ENCODE measurements around the gene MYO3B.

MYO3B gene

DNA sequence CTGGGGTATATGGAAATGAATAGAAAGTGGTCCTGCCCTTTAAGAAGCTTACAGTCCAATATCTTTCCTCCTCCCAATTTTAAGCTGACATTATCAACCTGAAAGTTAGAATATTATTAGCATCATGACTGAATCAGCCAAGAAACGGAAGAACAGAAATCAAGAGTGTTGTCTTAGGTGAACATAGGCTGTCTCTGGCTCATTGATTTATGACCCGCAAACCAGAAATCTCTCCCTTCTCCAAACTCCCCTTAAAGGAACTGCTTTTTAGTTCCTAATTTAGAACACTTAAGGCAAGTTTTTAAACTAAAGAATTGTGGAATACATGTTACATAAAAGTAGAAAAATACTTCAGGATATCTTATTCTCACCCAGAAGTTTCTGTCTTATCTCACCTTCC lies 62.7 kb downstream of the MYO3B start:
- TF ChIP-seq MAX (IDR thresholded peaks at IDR 0.05; ENCODE audit: low read depth, low read length): no peak
- TF ChIP-seq CTCF (IDR thresholded peaks at IDR 0.05; ENCODE audit: low read depth, low read length): no peak
- TF ChIP-seq POLR2A (IDR thresholded peaks at IDR 0.05; ENCODE audit: extremely low read depth, insufficient read length): no peak
- TF ChIP-seq MYC (IDR thresholded peaks at IDR 0.05; ENCODE audit: low read depth, low read length): no peak
- no peak for DNase-seq (ENCODE audit: low read depth)
- H3K4me3 ChIP-seq (ENCODE audit: low read depth, low read length): no peak overlapping the region

- DNase-seq (ENCODE audit: low read depth): no peak
- no peak for TF ChIP-seq POLR2A (IDR thresholded peaks at IDR 0.05; ENCODE audit: extremely low read depth, insufficient read length)
- no peak for TF ChIP-seq MAX (IDR thresholded peaks at IDR 0.05; ENCODE audit: low read depth, low read length)
- no peak for TF ChIP-seq MYC (IDR thresholded peaks at IDR 0.05; ENCODE audit: low read depth, low read length)
- TF ChIP-seq CTCF (IDR thresholded peaks at IDR 0.05; ENCODE audit: low read depth, low read length): no peak
- H3K4me3 ChIP-seq (ENCODE audit: low read depth, low read length): no peak overlapping the region
Measured at GRCh38 chr2:170241756-170242155, 63.8 kb downstream of the MYO3B start.

- H3K4me3 ChIP-seq (ENCODE audit: low read depth, low read length): no peak overlapping the region
- DNase-seq (ENCODE audit: low read depth): no peak
- TF ChIP-seq CTCF (IDR thresholded peaks at IDR 0.05; ENCODE audit: low read depth, low read length) (no peak), POLR2A (IDR thresholded peaks at IDR 0.05; ENCODE audit: extremely low read depth, insufficient read length) (no peak), MYC (IDR thresholded peaks at IDR 0.05; ENCODE audit: low read depth, low read length) (no peak), MAX (IDR thresholded peaks at IDR 0.05; ENCODE audit: low read depth, low read length) (no peak)
Measured at GRCh38 chr2:170243118-170243837, 65.3 kb downstream of the MYO3B start.

DNA sequence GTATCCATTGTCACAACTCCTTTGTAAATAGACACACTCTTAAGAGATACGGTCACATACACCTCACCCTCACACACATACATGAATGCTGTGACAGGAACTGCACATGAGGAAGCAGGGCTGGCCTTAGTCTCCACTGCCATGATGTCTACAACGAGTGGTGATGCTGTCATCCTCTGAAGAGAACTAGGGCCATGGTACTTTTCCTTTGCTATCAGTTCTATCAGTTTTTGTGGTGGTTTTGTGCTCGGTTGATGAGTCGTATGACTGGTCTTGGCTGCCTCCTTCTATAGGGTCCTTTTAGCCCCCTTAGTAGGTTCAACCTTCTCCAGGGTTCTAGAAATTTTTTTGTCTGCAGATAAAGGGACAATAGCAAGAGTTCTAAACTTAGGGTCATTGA lies 66.0 kb downstream of the MYO3B start:
- DNase-seq (ENCODE audit: low read depth): no peak
- H3K4me3 ChIP-seq (ENCODE audit: low read depth, low read length): no peak overlapping the region
- TF ChIP-seq MYC (IDR thresholded peaks at IDR 0.05; ENCODE audit: low read depth, low read length) (no peak), POLR2A (IDR thresholded peaks at IDR 0.05; ENCODE audit: extremely low read depth, insufficient read length) (no peak), MAX (IDR thresholded peaks at IDR 0.05; ENCODE audit: low read depth, low read length) (no peak), CTCF (IDR thresholded peaks at IDR 0.05; ENCODE audit: low read depth, low read length) (no peak)

GRCh38 chr2:170244555-170244954 lies 66.6 kb downstream of the MYO3B start:
- no peak for TF ChIP-seq MYC (IDR thresholded peaks at IDR 0.05; ENCODE audit: low read depth, low read length)
- no peak for TF ChIP-seq MAX (IDR thresholded peaks at IDR 0.05; ENCODE audit: low read depth, low read length)
- TF ChIP-seq POLR2A (IDR thresholded peaks at IDR 0.05; ENCODE audit: extremely low read depth, insufficient read length): no peak
- no peak for TF ChIP-seq CTCF (IDR thresholded peaks at IDR 0.05; ENCODE audit: low read depth, low read length)
- no peak for DNase-seq (ENCODE audit: low read depth)
- H3K4me3 ChIP-seq (ENCODE audit: low read depth, low read length): no peak overlapping the region

Data from NB4 (cell line).